GM20431 (cell line): ENCODE results near the gene CELF5.

ENCODE experiments used
- in situ Hi-C: fragments of 300-500 bp; cut with MseI, MboI; formaldehyde crosslinking; loops from one replicate; pipeline ENCODE4 v1.15.0; 2020; ENCODE audit warnings: low sequenced_read_pairs; ENCODE audit not compliant: unreplicated experiment

CELF5 gene

GRCh38 chr19:3224346-3225168, at the start of gene CELF5:
Gene CELF5, plus strand, starts transcription at chr19:3224661. Its CDS starts 79 bp downstream, at chr19:3224740.
- in situ Hi-C loops: no loop called here

GRCh38 chr19:3175781-3176714, 48.4 kb upstream of the CELF5 start:
- in situ Hi-C loops: no loop called here

- in situ Hi-C loops: no loop called here
Measured at GRCh38 chr19:3176715-3177501, 47.6 kb upstream of the CELF5 start.

GRCh38 chr19:3178377-3178972, 46.0 kb upstream of the CELF5 start, which contains the start of gene S1PR4:
Gene S1PR4, plus strand, starts transcription at chr19:3178769. Its CDS starts 24 bp downstream, at chr19:3178793.
- in situ Hi-C loops: no loop called here

- in situ Hi-C loops: no loop called here
Measured at GRCh38 chr19:3178973-3179738, 45.3 kb upstream of the CELF5 start.

GRCh38 chr19:3179739-3180293, 44.6 kb upstream of the CELF5 start:
- in situ Hi-C loops: no loop called here

- in situ Hi-C loops: no loop called here
Measured at GRCh38 chr19:3183721-3184641, 40.5 kb upstream of the CELF5 start.

GRCh38 chr19:3184847-3185460, 39.5 kb upstream of the CELF5 start:
- in situ Hi-C loops: no loop called here

GRCh38 chr19:3185461-3186159, 38.9 kb upstream of the CELF5 start, which contains the start of gene NCLN:
Gene NCLN, plus strand, starts transcription at chr19:3185930. Its CDS starts 101 bp downstream, at chr19:3186031.
- in situ Hi-C loops: no loop called here

GRCh38 chr19:3186160-3186688, 38.2 kb upstream of the CELF5 start:
- in situ Hi-C loops: no loop called here

- in situ Hi-C loops: no loop called here
Measured at GRCh38 chr19:3186891-3187661, 37.4 kb upstream of the CELF5 start.

- in situ Hi-C loops: no loop called here
Measured at GRCh38 chr19:3187662-3188511, 36.6 kb upstream of the CELF5 start.

GRCh38 chr19:3188627-3189596, 35.5 kb upstream of the CELF5 start:
- in situ Hi-C loops: no loop called here
